ENCODE measurements around the gene GSTM1. TPM values are rescaled to one million over a fixed set of nuclear protein-coding genes. Genes with fewer than 3 reads are reported as not detected.

GSTM1 gene
- polyA plus RNA-seq (ENCODE audit: insufficient read length in 4 of 4), result 100 to 1,000 TPM in 1 of 4 donors, 1 to 10 TPM in 3; 1.7 to 119 (median 3.1) TPM

DNA sequence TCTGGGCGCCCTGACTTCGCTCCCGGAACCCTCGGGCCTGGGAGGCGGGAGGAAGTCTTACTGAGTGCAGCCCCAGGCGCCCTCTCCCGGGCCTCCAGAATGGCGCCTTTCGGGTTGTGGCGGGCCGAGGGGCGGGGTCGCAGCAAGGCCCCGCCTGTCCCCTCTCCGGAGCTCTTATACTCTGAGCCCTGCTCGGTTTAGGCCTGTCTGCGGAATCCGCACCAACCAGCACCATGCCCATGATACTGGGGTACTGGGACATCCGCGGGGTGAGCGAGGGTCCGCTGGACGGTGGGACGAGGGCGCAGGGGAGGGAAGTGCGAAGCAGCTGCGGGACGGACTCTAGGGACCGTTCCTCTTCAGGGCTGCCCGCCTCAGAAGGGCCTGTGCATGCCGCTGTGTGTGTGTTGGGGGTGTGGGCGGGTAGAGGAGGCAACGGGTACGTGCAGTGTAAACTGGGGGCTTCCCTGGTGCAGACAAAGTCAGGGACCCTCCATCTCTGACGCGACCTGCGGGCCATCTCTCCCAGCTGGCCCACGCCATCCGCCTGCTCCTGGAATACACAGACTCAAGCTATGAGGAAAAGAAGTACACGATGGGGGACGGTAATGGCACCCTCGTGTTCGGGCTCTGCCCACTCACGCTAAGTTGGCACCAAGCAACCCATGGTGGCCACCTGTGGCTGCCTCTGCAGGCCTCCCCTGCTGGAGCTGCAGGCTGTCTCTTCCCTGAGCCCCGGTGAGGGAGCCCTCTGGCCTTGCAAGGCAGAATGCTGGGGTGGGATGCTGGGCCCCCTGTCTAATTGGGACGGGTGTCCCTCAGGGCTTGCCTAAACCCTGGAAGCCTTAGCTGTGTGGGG lies at the start of gene GSTM1:
TSS of gene GSTM1 (plus strand) at position 177 of the 859 bp plus-strand sequence. CDS start at position 234, 57 bp downstream.
- DNase-seq (ENCODE audit: low read depth in 4 of 4, low spot score in 2 of 4), result no peak

DNA sequence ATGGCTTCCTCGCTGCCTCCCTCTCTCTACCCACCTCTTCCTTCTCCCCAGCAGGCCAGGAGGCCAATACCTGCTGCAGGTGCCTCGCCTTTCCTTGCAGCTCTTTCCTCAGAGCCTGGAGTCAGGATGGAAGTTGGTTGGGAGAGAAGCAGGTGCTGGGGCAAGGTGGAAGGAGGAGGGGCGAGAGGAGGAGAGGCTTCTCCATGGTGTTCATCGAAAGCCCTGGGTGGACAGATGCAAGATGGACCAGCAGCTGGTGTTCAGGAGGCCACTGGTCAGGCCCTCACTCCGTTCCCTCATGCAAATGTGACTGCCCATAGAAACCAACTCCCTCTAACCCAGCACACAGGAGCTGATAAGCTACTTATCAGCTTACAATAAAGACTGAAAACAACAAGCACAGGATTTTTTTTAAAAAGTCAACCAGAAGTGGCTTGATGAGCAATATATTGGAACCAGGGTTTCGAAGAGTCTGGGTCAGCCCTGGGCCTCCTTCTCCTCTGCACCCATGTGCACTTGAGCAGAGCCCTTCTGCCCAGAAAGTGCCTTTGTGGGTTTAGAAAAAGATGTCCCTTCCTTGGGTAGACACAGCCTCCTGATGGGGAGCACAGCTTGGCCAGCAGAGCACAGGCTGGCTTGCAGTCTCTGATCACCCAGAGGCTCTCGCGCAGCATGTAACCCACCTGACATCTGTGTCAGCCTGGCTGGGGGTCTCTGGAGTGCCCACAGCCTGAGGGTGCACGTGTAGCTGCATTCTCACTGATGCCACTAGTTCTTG lies 48.4 kb upstream of the GSTM1 start:
- no peak for DNase-seq (ENCODE audit: low read depth in 4 of 4, low spot score in 2 of 4)

GRCh38 chr1:109639841-109640184 lies 47.8 kb upstream of the GSTM1 start:
- DNase-seq (ENCODE audit: low read depth in 4 of 4, low spot score in 2 of 4), result no peak

- DNase-seq (ENCODE audit: low read depth in 4 of 4, low spot score in 2 of 4), result no peak
Observed at GRCh38 chr1:109640285-109640865, 47.2 kb upstream of the GSTM1 start.

- DNase-seq (ENCODE audit: low read depth in 4 of 4, low spot score in 2 of 4), result no peak
Observed at GRCh38 chr1:109641078-109641740, 46.4 kb upstream of the GSTM1 start.

GRCh38 chr1:109641861-109642260 lies 45.8 kb upstream of the GSTM1 start:
- DNase-seq (ENCODE audit: low read depth in 4 of 4, low spot score in 2 of 4), result no peak

- no peak for DNase-seq (ENCODE audit: low read depth in 4 of 4, low spot score in 2 of 4)
Observed at GRCh38 chr1:109642626-109643025, 45.0 kb upstream of the GSTM1 start.

DNA sequence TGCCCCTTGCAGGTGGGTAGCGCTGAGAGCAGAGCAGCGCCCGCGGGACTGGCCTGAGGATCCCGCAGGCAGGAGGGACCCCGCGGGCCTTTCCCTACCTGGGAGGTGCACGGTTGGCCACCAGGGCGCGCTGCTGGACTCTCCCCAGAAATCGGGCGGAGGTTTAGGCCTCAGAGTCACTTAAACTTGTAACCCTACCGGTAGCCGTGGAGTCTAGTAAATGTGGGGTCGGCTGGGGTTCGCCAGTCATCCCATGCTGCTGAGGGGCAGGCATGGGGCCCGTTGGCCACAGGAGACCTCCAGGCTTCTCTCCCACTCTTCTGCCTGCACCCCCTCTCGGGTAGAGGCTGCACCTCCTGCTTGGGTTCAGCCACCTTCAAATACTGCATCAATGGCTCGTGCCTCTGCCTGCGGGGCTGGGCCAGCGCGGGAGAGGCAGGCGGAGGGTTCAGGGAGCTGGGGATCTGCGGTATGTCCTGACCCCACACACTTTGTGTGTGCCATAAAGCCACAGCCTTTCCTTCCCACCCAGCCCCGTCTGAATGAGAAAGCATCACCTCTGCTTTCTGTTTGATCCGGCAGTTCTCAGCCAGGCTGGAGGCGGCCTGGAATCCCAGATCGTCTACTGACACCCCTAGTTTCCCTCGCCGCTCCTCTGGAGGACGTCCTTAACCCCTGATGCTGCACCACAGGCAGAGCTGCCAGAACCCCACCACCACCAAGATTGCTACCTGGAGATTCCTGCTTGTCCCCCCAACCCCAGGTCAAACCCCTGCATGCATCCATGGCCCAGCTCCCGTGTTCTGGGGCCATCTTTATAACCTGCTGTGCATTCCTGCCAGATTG lies 44.0 kb upstream of the GSTM1 start:
- DNase-seq (ENCODE audit: low read depth in 4 of 4, low spot score in 2 of 4), result no peak

DNA sequence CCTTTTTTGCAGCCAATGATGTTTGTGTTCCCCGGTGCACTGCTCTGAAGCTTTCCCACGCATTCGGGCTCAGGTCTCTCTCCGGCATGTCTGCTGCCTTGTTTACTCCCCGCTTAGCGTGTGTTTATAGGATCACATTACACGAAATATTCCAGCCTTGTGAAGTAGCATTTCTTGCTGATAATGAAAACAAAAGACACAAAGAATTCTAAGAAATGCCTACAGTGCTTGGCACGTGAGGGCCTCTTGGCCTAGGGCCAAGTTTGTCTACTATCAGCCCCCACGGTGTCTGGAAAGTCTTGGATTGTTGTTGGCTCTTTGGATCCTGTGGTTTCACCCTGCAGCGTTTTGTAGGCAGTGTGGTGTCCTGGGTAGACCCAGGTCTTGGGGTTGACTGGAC lies 42.9 kb upstream of the GSTM1 start:
- no peak for DNase-seq (ENCODE audit: low read depth in 4 of 4, low spot score in 2 of 4)

- DNase-seq (ENCODE audit: low read depth in 4 of 4, low spot score in 2 of 4), result no peak
Observed at GRCh38 chr1:109649491-109649914, 38.1 kb upstream of the GSTM1 start.

DNA sequence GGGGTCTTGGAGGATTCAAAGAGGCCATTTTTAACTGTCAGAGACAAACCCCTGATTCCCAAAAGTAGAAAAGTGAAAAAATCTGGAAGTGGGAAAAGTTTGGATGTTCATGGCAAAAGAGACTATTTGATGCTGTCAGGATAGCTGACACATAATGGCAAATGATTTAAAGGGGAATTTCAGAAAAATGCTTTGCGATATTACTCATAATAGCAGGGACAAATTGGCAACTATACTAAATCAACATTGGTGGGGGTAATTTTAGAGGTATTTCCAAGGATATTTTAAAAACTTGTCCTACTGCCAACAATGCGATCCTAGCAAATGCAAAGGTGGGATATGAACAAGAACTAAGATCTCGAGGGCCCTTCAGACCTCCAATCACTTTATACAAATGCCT lies 37.0 kb upstream of the GSTM1 start:
- no peak for DNase-seq (ENCODE audit: low read depth in 4 of 4, low spot score in 2 of 4)

- no peak for DNase-seq (ENCODE audit: low read depth in 4 of 4, low spot score in 2 of 4)
Observed at GRCh38 chr1:109652402-109652801, 35.2 kb upstream of the GSTM1 start.

DNA sequence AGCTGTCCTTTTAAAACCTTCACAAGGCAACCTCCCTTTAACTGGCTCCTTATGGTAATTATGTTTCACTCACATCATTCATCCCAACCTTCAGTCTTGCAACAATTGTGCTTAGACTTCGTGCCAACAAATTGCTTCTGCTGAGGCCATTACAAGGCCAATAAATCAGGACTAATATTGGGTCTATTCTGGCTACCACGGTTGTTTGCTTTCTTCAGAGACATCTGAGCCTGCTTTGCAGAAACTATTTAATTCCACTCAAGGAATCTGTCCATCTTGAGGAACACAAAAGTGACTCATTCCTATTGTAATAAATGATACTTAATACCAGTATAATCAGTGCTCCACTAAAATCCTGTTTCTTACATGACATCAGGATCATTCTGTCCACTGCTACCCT lies 34.3 kb upstream of the GSTM1 start:
- no peak for DNase-seq (ENCODE audit: low read depth in 4 of 4, low spot score in 2 of 4)

DNA sequence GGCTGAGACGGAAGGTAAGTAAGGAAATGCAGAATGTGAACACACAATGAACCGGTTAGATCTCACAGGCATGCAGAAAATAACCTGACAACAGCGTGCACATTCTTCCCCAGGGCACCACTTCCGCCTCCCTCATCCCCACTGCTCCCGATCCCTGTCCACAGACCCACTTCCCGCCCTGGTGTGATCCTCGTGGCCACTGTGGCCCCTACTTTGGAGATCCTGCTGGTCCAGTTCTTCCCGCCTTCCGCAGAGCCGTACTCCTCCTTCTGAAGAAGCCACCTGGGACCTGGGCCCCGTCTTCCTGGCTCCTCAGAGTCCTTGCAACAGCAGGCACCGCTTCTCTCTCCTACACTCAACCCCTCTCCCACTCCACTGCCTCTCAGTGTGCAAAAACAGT lies 33.1 kb upstream of the GSTM1 start:
- no peak for DNase-seq (ENCODE audit: low read depth in 4 of 4, low spot score in 2 of 4)

- DNase-seq (ENCODE audit: low read depth in 4 of 4, low spot score in 2 of 4), result peak; percentile 50 to 79 (median 68)
Observed at GRCh38 chr1:109655615-109656519, 31.8 kb upstream of the GSTM1 start, which contains the start of gene GSTM4. GSTM4 (plus strand) TSS chr1:109656099; CDS start chr1:109656390, 291 bp downstream.

- no peak for DNase-seq (ENCODE audit: low read depth in 4 of 4, low spot score in 2 of 4)
Observed at GRCh38 chr1:109657395-109657794, 30.2 kb upstream of the GSTM1 start.

- DNase-seq (ENCODE audit: low read depth in 4 of 4, low spot score in 2 of 4), result no peak
Observed at GRCh38 chr1:109657970-109658369, 29.6 kb upstream of the GSTM1 start.

DNA sequence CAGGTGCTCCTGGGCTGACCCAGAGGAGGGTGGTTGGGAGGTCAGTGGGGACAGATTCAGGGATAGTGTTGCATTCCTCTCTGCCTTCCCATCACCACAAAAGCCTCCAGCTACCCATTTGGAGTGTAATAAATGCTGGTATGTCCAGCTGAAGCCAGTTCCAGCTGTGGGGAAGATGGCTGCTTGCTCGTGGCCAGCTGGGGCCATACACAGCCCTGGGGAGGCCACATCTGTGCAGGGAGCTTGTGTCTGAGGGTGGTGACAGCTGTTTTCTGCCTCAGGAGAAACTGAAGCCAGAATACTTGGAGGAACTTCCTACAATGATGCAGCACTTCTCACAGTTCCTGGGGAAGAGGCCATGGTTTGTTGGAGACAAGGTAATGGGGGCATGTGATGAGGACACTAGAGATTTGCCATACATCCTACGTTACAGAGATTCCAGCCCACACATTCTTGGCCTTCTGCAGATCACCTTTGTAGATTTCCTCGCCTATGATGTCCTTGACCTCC lies 29.0 kb upstream of the GSTM1 start:
- DNase-seq (ENCODE audit: low read depth in 4 of 4, low spot score in 2 of 4), result no peak

DNA sequence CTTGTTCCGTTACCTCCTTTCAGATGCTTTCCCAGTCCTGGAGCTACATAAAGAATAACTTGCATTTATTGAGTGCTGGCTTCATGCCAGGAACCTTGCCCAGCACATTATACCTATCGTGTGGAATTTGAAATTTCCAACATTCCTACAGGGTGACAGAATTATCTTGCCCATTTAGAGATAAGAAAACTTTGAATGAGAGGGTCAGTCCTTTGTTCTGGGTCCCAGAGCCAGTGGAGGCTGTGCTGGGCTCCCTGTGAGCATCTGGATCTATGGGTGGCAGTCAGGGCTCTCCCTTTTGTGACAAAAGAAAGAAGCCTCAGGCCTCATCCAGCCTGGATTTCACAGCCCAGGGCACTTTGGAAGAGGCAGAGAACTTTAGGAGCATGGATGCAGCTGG lies 28.5 kb upstream of the GSTM1 start:
- no peak for DNase-seq (ENCODE audit: low read depth in 4 of 4, low spot score in 2 of 4)

Data from left renal cortex interstitium (tissue), 4 donors.